ENCODE measurements around the gene KNDC1.
"Not testable (repeated sequence)": the region's sequence is repeated elsewhere in the genome, so short reads cannot be mapped to it uniquely, and the experiment has no call there.

Gene KNDC1

DNA sequence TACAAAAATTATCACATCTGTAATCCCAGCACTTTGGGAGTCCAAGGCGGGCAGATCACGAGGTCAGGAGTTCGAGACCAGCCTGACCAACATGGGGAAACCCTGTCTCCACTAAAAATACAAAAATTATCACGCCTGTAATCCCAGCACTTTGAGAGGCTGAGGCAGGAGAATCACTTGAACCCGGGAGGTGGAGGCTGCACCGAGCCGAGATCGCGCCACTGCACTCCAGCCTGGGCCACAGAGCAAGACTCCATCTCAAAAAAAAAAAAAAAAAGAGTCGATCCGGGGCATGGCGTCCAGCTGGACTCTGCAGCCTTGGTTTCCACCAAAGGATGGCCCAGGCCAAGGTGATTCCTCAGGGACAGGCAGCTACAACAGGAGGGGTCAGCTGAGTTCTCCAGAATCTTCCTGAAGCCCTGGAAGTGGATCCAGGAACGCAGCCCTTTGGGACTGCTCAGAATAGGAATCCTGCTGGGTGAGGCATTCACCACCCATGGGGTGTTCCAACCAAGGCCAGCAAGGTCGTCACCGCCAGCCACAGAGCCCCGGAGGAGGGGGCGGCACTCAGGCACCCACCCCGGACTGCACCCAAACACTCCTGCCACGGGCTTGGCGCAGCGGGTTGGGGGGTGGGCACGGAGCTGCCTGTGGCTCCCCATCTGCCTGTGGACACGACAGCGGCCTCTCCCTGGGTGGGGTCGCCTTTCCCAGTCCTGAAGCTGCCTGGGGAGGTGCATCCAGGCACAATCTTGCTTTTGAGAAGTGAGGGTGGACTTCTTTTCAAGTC is 58.0 kb downstream of the KNDC1 start:
- Histone ChIP-seq H3K27ac (ENCODE audit: low read depth, low read length) (no peak overlapping the region), H3K9ac (ENCODE audit: low read length) (no peak overlapping the region), H3K4me1 (ENCODE audit: insufficient read depth, low read length) (no peaks in the 10 kb centered on the region), H3K36me3 (ENCODE audit: insufficient read depth, low read length) (no peaks in the 10 kb centered on the region), H3K4me3 (ENCODE audit: low read depth in 1 of 2, low read length in 2 of 2) (no peak overlapping the region), H3K9me3 (ENCODE audit: low read length) (no peaks in the 10 kb centered on the region), H3K27me3 (ENCODE audit: control insufficient read depth in 1 of 2, insufficient read depth in 2 of 2, low read length in 2 of 2) (peaks cover 0 to 23% of the 10 kb centered on the region in 2 donors)

DNA sequence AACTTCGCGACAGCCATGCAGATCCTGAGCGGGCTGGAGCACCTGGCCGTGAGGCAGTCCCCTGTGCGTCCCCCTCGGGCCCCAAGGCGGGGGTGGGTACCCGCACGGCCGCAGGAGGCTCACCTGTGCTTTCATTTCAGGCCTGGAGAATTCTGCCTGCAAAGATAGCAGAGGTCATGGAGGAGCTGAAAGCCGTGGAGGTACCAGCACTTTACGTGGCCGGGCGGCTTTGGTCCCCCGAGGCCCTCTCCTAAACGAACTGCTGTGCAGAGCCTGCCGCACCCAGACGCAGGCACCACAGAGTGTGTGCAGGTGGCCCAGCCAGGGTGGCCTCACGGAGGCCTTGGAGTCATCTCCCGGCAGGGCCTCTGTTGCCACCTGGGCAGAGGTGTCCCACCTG is 58.9 kb downstream of the KNDC1 start:
- no peaks in the 10 kb centered on the region for H3K4me1 ChIP-seq (ENCODE audit: insufficient read depth, low read length)
- no peaks in the 10 kb centered on the region for H3K9me3 ChIP-seq (ENCODE audit: low read length)
- H3K27ac ChIP-seq (ENCODE audit: low read depth, low read length): no peak overlapping the region
- H3K4me3 ChIP-seq (ENCODE audit: low read depth in 1 of 2, low read length in 2 of 2): no peak overlapping the region
- no peak overlapping the region for H3K9ac ChIP-seq (ENCODE audit: low read length)
- H3K36me3 ChIP-seq (ENCODE audit: insufficient read depth, low read length): no peaks in the 10 kb centered on the region
- H3K27me3 ChIP-seq (ENCODE audit: control insufficient read depth in 1 of 2, insufficient read depth in 2 of 2, low read length in 2 of 2): peaks cover 0 to 23% of the 10 kb centered on the region in 2 donors

GRCh38 chr10:133219782-133220181 is 59.8 kb downstream of the KNDC1 start:
- no peak overlapping the region for H3K9ac ChIP-seq (ENCODE audit: low read length)
- peaks cover 0 to 23% of the 10 kb centered on the region in 2 donors for H3K27me3 ChIP-seq (ENCODE audit: control insufficient read depth in 1 of 2, insufficient read depth in 2 of 2, low read length in 2 of 2)
- H3K4me1 ChIP-seq (ENCODE audit: insufficient read depth, low read length): no peaks in the 10 kb centered on the region
- no peaks in the 10 kb centered on the region for H3K36me3 ChIP-seq (ENCODE audit: insufficient read depth, low read length)
- H3K9me3 ChIP-seq (ENCODE audit: low read length): no peaks in the 10 kb centered on the region
- no peak overlapping the region for H3K4me3 ChIP-seq (ENCODE audit: low read depth in 1 of 2, low read length in 2 of 2)
- no peak overlapping the region for H3K27ac ChIP-seq (ENCODE audit: low read depth, low read length)

DNA sequence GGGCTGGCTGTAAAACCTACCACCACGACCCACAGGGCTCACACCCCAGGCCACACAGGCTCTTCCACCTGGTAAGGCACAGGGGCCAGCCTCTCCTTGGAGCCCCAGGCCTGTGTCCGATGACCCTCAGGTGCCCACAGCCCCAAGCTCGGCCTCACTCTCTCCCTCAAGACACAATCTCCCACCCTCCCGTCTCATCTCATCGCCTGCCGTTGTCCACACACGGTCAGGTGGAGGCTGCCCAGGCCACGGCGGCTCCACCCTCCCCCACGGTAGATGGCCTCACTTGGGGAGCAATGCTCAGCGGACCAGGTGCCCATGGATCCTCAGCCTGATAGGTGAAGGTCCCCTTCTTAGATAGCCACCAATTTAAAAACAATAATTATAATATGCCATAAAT is 61.3 kb downstream of the KNDC1 start:
- no peaks in the 10 kb centered on the region for H3K9me3 ChIP-seq (ENCODE audit: low read length)
- no peak overlapping the region for H3K27ac ChIP-seq (ENCODE audit: low read depth, low read length)
- H3K4me1 ChIP-seq (ENCODE audit: insufficient read depth, low read length): no peaks in the 10 kb centered on the region
- no peak overlapping the region for H3K9ac ChIP-seq (ENCODE audit: low read length)
- H3K27me3 ChIP-seq (ENCODE audit: control insufficient read depth in 1 of 2, insufficient read depth in 2 of 2, low read length in 2 of 2): peaks cover 0 to 26% of the 10 kb centered on the region in 2 donors
- no peaks in the 10 kb centered on the region for H3K36me3 ChIP-seq (ENCODE audit: insufficient read depth, low read length)
- no peak overlapping the region for H3K4me3 ChIP-seq (ENCODE audit: low read depth in 1 of 2, low read length in 2 of 2)

- H3K9me3 ChIP-seq (ENCODE audit: low read length); H3K27ac ChIP-seq (ENCODE audit: low read depth, low read length); H3K36me3 ChIP-seq (ENCODE audit: insufficient read depth, low read length); H3K9ac ChIP-seq (ENCODE audit: low read length); H3K4me1 ChIP-seq (ENCODE audit: insufficient read depth, low read length); H3K4me3 ChIP-seq (ENCODE audit: low read depth in 1 of 2, low read length in 2 of 2): not testable (repeated sequence)
- peaks cover 0 to 28% of the 10 kb centered on the region in 2 donors for H3K27me3 ChIP-seq (ENCODE audit: control insufficient read depth in 1 of 2, insufficient read depth in 2 of 2, low read length in 2 of 2)
These were observed 61.7 kb downstream of the KNDC1 start for GRCh38 chr10:133221756-133222155.

DNA sequence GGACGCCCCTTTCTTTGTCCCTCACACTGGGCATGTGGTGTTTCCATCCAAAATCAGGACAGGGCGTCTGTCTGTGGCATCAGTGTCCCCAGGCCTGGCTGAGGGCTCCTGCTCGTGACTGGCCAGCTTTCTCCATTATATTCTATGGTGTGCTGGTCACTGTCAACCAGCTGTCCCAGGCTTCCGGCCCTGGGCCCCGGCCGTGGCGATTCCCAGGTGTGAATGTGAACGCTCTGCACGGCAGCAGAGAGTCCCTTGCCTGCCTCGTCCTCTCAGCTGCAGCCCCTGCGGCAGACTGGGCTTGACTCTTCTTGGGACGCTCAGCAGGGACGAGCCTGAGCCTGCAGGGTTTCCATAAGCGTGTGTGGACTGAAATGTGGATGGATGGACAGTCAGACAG is 64.1 kb downstream of the KNDC1 start:
- Histone ChIP-seq H3K36me3 (ENCODE audit: insufficient read depth, low read length) (no peaks in the 10 kb centered on the region), H3K4me3 (ENCODE audit: low read depth in 1 of 2, low read length in 2 of 2) (no peak overlapping the region), H3K27me3 (ENCODE audit: control insufficient read depth in 1 of 2, insufficient read depth in 2 of 2, low read length in 2 of 2) (peaks cover 0 to 34% of the 10 kb centered on the region in 2 donors), H3K9ac (ENCODE audit: low read length) (no peak overlapping the region), H3K9me3 (ENCODE audit: low read length) (no peaks in the 10 kb centered on the region), H3K27ac (ENCODE audit: low read depth, low read length) (no peak overlapping the region), H3K4me1 (ENCODE audit: insufficient read depth, low read length) (no peaks in the 10 kb centered on the region)

DNA sequence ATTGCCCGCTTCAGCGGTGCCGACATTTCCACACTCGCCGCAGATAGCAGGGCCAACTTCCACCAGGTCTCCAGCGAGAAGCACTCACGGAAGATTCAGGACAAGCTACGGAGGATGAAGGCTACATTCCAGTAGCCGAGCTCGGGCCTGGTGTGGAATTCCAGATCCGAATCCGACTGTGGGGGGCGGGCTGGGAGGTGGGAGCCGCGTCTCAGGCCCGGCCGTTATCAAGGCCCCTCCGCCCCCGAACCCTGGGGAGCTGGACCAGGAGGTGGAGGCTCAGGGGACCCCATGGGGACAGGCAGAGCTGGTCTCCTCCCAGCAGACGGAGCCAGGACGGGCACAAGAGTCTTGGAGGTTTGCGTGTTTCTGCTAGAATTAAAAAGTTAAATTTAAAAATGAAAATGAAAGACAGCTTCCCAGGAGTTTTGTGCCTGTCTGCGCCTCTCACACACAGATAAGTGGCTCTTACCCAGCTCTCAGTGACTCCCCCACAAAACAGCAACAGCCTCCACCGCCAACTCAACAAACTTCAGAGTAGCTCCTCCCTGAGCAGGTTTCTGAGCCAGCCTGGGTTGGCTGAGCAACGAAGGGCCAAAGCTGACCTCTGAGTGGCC is 64.8 kb downstream of the KNDC1 start:
- Histone ChIP-seq H3K36me3 (ENCODE audit: insufficient read depth, low read length) (no peaks in the 10 kb centered on the region), H3K4me3 (ENCODE audit: low read depth in 1 of 2, low read length in 2 of 2) (no peak overlapping the region), H3K27ac (ENCODE audit: low read depth, low read length) (no peak overlapping the region), H3K4me1 (ENCODE audit: insufficient read depth, low read length) (no peaks in the 10 kb centered on the region), H3K9me3 (ENCODE audit: low read length) (no peaks in the 10 kb centered on the region), H3K27me3 (ENCODE audit: control insufficient read depth in 1 of 2, insufficient read depth in 2 of 2, low read length in 2 of 2) (peaks cover 0 to 31% of the 10 kb centered on the region in 2 donors), H3K9ac (ENCODE audit: low read length) (no peak overlapping the region)

DNA sequence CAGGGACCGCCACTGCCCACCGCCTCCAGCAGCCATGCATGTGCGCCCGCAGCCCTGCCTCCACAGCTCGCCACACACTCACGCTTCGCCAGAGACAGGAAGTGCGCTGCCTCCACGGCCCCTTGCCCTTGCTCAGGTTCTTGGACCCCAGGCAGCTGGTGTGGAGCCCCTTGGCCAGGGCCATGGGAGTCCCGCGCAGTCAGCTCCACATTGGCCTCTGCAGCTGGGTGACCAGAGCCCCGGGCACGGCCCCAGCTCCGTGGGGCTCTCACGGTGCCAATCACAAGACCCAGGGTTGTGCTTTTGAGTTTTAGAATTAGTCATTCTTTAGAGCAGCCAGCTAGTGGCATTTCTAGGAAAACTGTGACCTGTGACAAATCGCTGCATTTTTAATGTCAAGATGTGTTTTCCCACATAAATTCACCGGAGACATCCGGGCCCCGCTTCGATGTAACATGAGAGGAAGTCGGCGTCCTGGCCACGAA is 65.7 kb downstream of the KNDC1 start:
- Histone ChIP-seq H3K36me3 (ENCODE audit: insufficient read depth, low read length) (no peaks in the 10 kb centered on the region), H3K27me3 (ENCODE audit: control insufficient read depth in 1 of 2, insufficient read depth in 2 of 2, low read length in 2 of 2) (peaks cover 0 to 28% of the 10 kb centered on the region in 2 donors), H3K9me3 (ENCODE audit: low read length) (no peaks in the 10 kb centered on the region), H3K9ac (ENCODE audit: low read length) (no peak overlapping the region), H3K4me3 (ENCODE audit: low read depth in 1 of 2, low read length in 2 of 2) (no peak overlapping the region), H3K27ac (ENCODE audit: low read depth, low read length) (no peak overlapping the region), H3K4me1 (ENCODE audit: insufficient read depth, low read length) (no peaks in the 10 kb centered on the region)

- Histone ChIP-seq H3K9ac (ENCODE audit: low read length) (no peak overlapping the region), H3K4me1 (ENCODE audit: insufficient read depth, low read length) (no peaks in the 10 kb centered on the region), H3K4me3 (ENCODE audit: low read depth in 1 of 2, low read length in 2 of 2) (no peak overlapping the region), H3K27me3 (ENCODE audit: control insufficient read depth in 1 of 2, insufficient read depth in 2 of 2, low read length in 2 of 2) (peaks cover 0 to 25% of the 10 kb centered on the region in 2 donors), H3K36me3 (ENCODE audit: insufficient read depth, low read length) (no peaks in the 10 kb centered on the region), H3K9me3 (ENCODE audit: low read length) (no peaks in the 10 kb centered on the region), H3K27ac (ENCODE audit: low read depth, low read length) (no peak overlapping the region)
These were observed 66.3 kb downstream of the KNDC1 start for GRCh38 chr10:133226251-133226808.

- no peaks in the 10 kb centered on the region for H3K9me3 ChIP-seq (ENCODE audit: low read length)
- no peaks in the 10 kb centered on the region for H3K36me3 ChIP-seq (ENCODE audit: insufficient read depth, low read length)
- H3K27ac ChIP-seq (ENCODE audit: low read depth, low read length): no peak overlapping the region
- no peak overlapping the region for H3K4me3 ChIP-seq (ENCODE audit: low read depth in 1 of 2, low read length in 2 of 2)
- no peaks in the 10 kb centered on the region for H3K4me1 ChIP-seq (ENCODE audit: insufficient read depth, low read length)
- no peak overlapping the region for H3K9ac ChIP-seq (ENCODE audit: low read length)
- H3K27me3 ChIP-seq (ENCODE audit: control insufficient read depth in 1 of 2, insufficient read depth in 2 of 2, low read length in 2 of 2): peaks cover 0 to 30% of the 10 kb centered on the region in 2 donors
These were observed 67.2 kb downstream of the KNDC1 start for GRCh38 chr10:133227256-133227655.

- Histone ChIP-seq H3K4me3 (ENCODE audit: low read depth in 1 of 2, low read length in 2 of 2) (no peak overlapping the region), H3K4me1 (ENCODE audit: insufficient read depth, low read length) (no peaks in the 10 kb centered on the region), H3K9me3 (ENCODE audit: low read length) (no peaks in the 10 kb centered on the region), H3K36me3 (ENCODE audit: insufficient read depth, low read length) (no peaks in the 10 kb centered on the region), H3K9ac (ENCODE audit: low read length) (no peak overlapping the region), H3K27me3 (ENCODE audit: control insufficient read depth in 1 of 2, insufficient read depth in 2 of 2, low read length in 2 of 2) (peaks cover 0 to 37% of the 10 kb centered on the region in 2 donors), H3K27ac (ENCODE audit: low read depth, low read length) (no peak overlapping the region)
These were observed 69.4 kb downstream of the KNDC1 start for GRCh38 chr10:133229265-133230043.

All from muscle layer of colon (tissue), 2 donors.